ENCODE data around the gene CALCOCO2. TPM values are rescaled to one million over a fixed set of nuclear protein-coding genes. Genes with fewer than 3 reads are reported as not detected.

Gene CALCOCO2
- total RNA-seq, 2 donors from 2014 or later: 63.6 to 123 TPM

DNA sequence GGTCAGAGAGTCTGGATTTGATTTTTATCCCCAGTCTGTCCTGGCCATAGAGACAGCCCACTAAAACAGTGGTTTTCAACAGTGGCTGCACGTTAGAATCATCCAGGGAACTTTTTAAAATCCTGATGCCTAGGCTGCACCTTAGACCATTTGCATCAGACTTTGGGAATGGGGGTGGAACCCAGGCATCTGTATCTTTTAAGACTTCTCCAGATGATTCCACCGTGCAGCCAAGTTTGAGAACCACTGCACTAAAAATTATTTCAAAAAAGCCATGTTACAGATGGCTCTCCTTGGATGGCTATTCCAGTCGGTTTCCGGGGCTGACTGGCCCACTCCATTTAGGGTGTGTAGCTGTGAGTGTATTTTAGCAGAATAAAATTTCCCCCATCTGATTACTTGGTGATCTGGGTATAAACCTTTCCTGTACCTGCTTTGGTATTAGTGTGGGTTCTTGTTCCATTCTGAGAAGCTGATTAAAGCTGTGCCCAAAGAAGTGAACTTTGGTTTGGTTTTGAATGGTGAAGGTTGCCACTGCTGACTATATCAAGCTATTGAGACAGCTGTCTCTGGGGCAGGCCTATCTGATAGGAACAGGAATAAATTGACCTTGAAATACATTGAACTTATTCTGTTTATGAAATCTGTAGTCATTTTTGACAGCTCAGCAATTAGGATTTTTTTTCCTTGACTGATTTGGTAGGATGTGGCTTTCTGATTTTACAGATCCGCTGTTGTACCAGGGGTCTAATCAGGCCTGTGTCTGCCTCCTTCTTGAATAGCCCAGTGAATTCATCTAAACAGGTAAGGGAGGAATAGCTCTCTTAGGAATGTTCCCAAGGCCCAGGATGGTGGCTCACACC is 63.0 kb downstream of the CALCOCO2 start:
- DNase-seq (ENCODE audit: low spot score in 2 of 2) (no peak), ATAC-seq (no peak)
- no peaks in the 10 kb centered on the region for H3K9me3 Mint-ChIP-seq
- peak overlapping the region in 1 of 2 donors; percentile 94 for H3K27ac Mint-ChIP-seq
- peaks cover 28 to 31% of the 10 kb centered on the region in 2 donors for H3K36me3 Mint-ChIP-seq

DNA sequence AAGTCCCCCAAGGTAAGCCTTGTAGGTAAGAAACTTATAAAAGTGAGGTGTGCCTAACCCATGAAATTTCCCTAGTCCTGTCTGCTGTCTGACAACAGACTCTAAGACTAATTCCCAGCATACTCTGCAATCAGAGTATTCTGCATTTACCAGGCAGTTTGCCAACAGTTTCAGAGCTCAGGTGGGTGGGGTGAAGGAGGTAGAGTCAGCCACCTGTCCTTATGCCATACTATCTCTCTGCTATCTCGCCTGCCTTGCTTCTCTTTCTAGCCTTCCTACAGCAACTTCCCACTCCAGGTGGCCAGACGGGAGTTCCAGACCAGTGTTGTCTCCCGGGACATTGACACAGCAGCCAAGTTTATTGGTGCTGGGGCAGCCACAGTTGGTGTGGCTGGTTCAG is 64.1 kb downstream of the CALCOCO2 start:
- DNase-seq (ENCODE audit: low spot score in 2 of 2) (no peak), ATAC-seq (no peak)
- Mint-ChIP-seq H3K9me3 (no peaks in the 10 kb centered on the region), H3K27ac (no peak overlapping the region), H3K36me3 (peaks cover 28 to 31% of the 10 kb centered on the region in 2 donors)

DNA sequence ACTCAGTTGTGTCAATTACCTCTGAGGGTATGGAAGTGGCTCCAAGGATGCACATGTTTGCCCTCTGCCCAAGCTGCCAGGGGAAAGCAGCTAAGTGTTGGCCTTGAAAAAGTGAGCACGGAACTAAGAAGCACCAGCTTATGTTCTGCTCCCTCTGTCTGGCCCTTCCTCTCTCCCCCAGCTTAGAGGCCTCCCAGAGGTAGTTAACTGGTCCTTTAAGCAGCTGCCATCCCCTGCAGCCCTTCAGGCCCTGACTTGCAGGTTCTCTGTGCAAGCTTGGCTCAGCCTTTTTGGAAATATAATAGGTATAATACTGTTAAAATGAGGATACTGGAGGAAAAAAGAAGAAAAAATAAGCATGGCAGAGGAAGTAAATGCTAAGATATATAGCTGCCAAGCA is 70.4 kb downstream of the CALCOCO2 start:
- H3K9me3 Mint-ChIP-seq: no peaks in the 10 kb centered on the region
- DNase-seq (ENCODE audit: low spot score in 2 of 2) (no peak), ATAC-seq (no peak)
- H3K36me3 Mint-ChIP-seq: peaks cover 5 to 14% of the 10 kb centered on the region in 2 donors
- no peak overlapping the region for H3K27ac Mint-ChIP-seq

DNA sequence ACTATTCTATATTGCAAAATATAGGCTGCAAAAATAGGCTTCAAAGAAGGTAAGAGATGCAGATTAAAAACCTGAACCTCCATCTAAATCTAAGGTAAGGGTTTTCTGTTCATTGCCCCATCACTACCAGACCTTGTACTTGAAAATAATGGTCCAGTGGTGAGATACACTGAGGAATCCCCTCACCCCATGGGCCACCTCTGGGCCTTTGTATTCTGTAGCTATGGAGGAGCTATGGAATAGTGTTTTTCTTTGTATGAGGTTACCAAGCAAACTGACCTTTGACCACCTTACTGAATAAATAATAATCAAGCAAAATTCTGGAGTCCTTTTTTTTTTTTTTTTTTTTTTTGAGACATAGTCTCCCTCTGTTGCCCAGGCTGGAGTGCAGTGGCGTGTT is 72.6 kb downstream of the CALCOCO2 start:
- no peak for ATAC-seq
- DNase-seq (ENCODE audit: low spot score in 2 of 2): no peak
- Mint-ChIP-seq H3K36me3 (peaks cover 0 to under 1% of the 10 kb centered on the region in 2 donors), H3K9me3 (no peaks in the 10 kb centered on the region), H3K27ac (no peak overlapping the region)

DNA sequence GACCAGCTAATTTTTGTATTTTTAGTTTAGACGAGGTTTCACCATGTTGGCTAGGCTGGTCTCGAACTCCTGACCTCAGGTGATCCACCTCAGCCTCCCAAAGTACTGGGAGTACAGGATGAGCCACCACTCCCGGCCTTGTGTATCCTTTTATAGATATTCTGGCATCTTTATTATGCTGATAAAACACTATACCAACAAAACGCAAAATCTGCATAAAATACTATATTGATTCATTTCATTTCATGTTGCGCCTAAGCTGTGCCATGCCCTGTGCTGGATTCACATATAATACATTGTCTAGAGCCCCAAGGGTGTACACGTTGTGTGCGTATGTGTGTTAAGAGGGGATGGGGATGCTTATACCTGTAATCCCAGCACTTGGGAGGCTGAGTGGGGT is 73.6 kb downstream of the CALCOCO2 start:
- Mint-ChIP-seq H3K27ac (no peak overlapping the region), H3K36me3 (peaks cover 0 to 6% of the 10 kb centered on the region in 2 donors), H3K9me3 (no peaks in the 10 kb centered on the region)
- ATAC-seq: no peak
- no peak for DNase-seq (ENCODE audit: low spot score in 2 of 2)

GRCh38 chr17:48905987-48906515 is 75.2 kb downstream of the CALCOCO2 start:
- Mint-ChIP-seq H3K9me3 (no peaks in the 10 kb centered on the region), H3K27ac (no peak overlapping the region), H3K36me3 (peaks cover 15 to 21% of the 10 kb centered on the region in 2 donors)
- no peak for DNase-seq (ENCODE audit: low spot score in 2 of 2)
- ATAC-seq: no peak

DNA sequence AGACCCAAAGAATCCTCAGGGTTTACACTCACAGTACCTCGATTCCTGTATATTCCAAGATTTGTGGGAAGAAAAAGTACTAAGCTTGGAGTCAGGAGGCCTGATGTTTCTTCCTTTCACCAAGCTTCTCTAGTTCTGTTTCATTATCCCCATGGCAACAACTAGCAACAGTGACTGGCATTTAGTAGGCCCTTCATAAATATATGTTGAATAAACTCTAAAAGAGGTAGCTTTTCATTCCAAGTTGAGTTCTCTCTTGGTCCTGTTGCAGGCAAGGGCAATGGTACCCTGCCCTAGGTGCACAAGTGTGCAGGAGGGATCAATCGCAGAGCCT is 76.8 kb downstream of the CALCOCO2 start:
- ATAC-seq: peak in 1 of 2 donors; percentile 11

GRCh38 chr17:48908047-48908843 is 77.4 kb downstream of the CALCOCO2 start, which contains the start of gene UBE2Z:
TSS of gene UBE2Z (plus strand) at chr17:48908407. CDS start at chr17:48908504, 97 bp downstream.
- DNase-seq (ENCODE audit: low spot score in 2 of 2) (peak; percentile 78 to 85), ATAC-seq (peak; percentile 84 to 90)
- H3K9me3 Mint-ChIP-seq: no peaks in the 10 kb centered on the region
- H3K36me3 Mint-ChIP-seq: peaks cover 30 to 37% of the 10 kb centered on the region in 2 donors
- peak within 1 kb of the TSS; percentile 96 to 99 for H3K27ac Mint-ChIP-seq

More for the DNA sequence above, 76.8 kb downstream of the CALCOCO2 start:
- Mint-ChIP-seq H3K36me3 (peaks cover 25 to 31% of the 10 kb centered on the region in 2 donors), H3K9me3 (no peaks in the 10 kb centered on the region), H3K27ac (peak overlapping the region; percentile 96 to 99)
- DNase-seq (ENCODE audit: low spot score in 2 of 2): no peak

GRCh38 chr17:48908853-48909394 is 78.1 kb downstream of the CALCOCO2 start:
- peak overlapping the region; percentile 96 to 97 for H3K27ac Mint-ChIP-seq
- peaks cover 37 to 44% of the 10 kb centered on the region in 2 donors for H3K36me3 Mint-ChIP-seq
- DNase-seq (ENCODE audit: low spot score in 2 of 2): peak; percentile 77 to 88
- H3K9me3 Mint-ChIP-seq: no peaks in the 10 kb centered on the region
- ATAC-seq: peak; percentile 43 to 69

DNA sequence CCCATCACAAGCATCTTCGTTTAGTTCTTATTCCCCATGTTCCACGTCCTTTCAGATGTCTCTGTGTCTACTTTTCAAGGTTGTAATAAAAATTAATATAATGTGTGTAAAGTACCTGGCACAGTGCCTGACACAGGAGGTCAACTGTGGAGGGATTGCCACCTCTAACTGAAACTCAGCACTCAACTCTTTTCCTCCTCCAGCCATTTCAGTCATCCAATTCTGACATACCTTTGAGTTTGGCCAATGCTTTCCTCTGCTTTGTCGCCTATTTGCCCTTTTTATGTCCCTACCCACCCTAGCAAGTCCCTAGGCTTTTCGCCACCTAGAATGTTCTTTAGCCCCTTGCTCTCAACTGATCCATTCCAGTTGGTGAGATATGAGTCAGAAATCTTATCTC is 78.9 kb downstream of the CALCOCO2 start:
- Mint-ChIP-seq H3K27ac (peak overlapping the region; percentile 90 to 96), H3K36me3 (peaks cover 43 to 52% of the 10 kb centered on the region in 2 donors), H3K9me3 (no peaks in the 10 kb centered on the region)
- ATAC-seq: peak in 1 of 2 donors; percentile 11
- no peak for DNase-seq (ENCODE audit: low spot score in 2 of 2)

DNA sequence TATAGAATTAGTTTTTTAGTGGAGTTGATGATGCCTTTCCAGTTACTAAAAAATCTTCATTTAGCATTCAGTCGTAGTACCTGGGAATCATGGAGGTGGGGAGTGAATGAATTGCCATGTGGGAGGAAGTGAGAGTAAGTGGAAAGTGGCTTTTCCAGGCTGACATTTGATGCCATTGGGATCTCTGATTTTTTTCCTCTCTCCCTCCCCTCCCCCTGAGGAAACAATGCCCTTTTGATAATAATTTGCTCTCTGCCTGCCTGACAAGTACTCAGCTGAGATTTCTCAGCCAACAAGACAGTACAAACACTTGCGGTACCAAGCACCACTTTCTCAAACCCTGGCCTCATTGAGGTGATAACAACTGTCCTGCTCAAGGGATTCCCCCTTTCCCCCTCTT is 79.5 kb downstream of the CALCOCO2 start:
- Mint-ChIP-seq H3K27ac (peak overlapping the region; percentile 90 to 96), H3K36me3 (peaks cover 43 to 53% of the 10 kb centered on the region in 2 donors), H3K9me3 (no peaks in the 10 kb centered on the region)
- no peak for ATAC-seq
- DNase-seq (ENCODE audit: low spot score in 2 of 2): no peak

- no peak for ATAC-seq
- DNase-seq (ENCODE audit: low spot score in 2 of 2): no peak
- Mint-ChIP-seq H3K27ac (peak overlapping the region; percentile 33 to 97), H3K9me3 (no peaks in the 10 kb centered on the region), H3K36me3 (peaks cover 43 to 66% of the 10 kb centered on the region in 2 donors)
Observed at GRCh38 chr17:48912476-48912875, 81.6 kb downstream of the CALCOCO2 start.

Other genes with a start within 250 kb of the CALCOCO2 start
- gene HOXB3, start 240.8 kb upstream of the CALCOCO2 start, total RNA-seq: 1 to 10 TPM; 1.6 to 3.1 TPM
- gene HOXB5, start 237.3 kb upstream of the CALCOCO2 start, total RNA-seq: not detected
- under 1 TPM in 1 of 2 donors, not detected in 1; 0.16 TPM for gene HOXB6, start 226.0 kb upstream of the CALCOCO2 start, total RNA-seq
- 1 to 10 TPM in 1 of 2 donors, not detected in 1; 1.1 TPM for gene HOXB7, start 220.0 kb upstream of the CALCOCO2 start, total RNA-seq
- not detected for gene HOXB8, start 215.7 kb upstream of the CALCOCO2 start, total RNA-seq
- gene HOXB9, start 204.7 kb upstream of the CALCOCO2 start, total RNA-seq: 1 to 10 TPM; 1.2 to 2.4 TPM
- not detected for gene PRAC1, start 108.5 kb upstream of the CALCOCO2 start, total RNA-seq
- gene PRAC2, start 107.8 kb upstream of the CALCOCO2 start, total RNA-seq: not detected
- not detected for gene HOXB13, start 102.3 kb upstream of the CALCOCO2 start, total RNA-seq
- gene TTLL6, start 13.8 kb upstream of the CALCOCO2 start, total RNA-seq: not detected
- 100 to 1,000 TPM; 128 to 137 TPM for gene ATP5MC1, start 61.8 kb downstream of the CALCOCO2 start, total RNA-seq
- 100 to 1,000 TPM in 1 of 2 donors, 10 to 100 TPM in 1; 81.0 to 103 TPM for gene UBE2Z, start 77.4 kb downstream of the CALCOCO2 start, total RNA-seq
- gene SNF8, start 113.8 kb downstream of the CALCOCO2 start, total RNA-seq: 100 to 1,000 TPM; 104 to 107 TPM
- not detected for gene GIP, start 137.6 kb downstream of the CALCOCO2 start, total RNA-seq
- under 1 TPM in 1 of 2 donors, not detected in 1; 0.49 TPM for gene IGF2BP1, start 166.3 kb downstream of the CALCOCO2 start, total RNA-seq